Spinal cord (tissue), 10 donors: ENCODE measurements around the gene KIRREL1. TPM values are rescaled to one million over a fixed set of nuclear protein-coding genes. Genes with fewer than 3 reads are reported as not detected.

Source experiments
- DNase-seq, 6 donors: peaks; one replicate each; pipeline versions ENCODE4 v3.0.0 to v3.0.0-alpha.2; 2013 to 2015; ENCODE audit warnings: low spot score in 6 of 6, low read depth in 4 of 6
- H3K27ac ChIP-seq: one replicate; pipeline ENCODE4 v1.5.1; 2013; ENCODE audit warnings: low read depth, low read length, control low read depth
- H3K27me3 ChIP-seq: one replicate; pipeline ENCODE4 v1.6.1; 2013; ENCODE audit warnings: low read length; ENCODE audit not compliant: control insufficient read depth, insufficient read depth
- H3K36me3 ChIP-seq: one replicate; pipeline ENCODE4 v1.6.1; 2013; ENCODE audit warnings: low read length; ENCODE audit not compliant: control insufficient read depth, insufficient read depth
- H3K4me1 ChIP-seq: one replicate; pipeline ENCODE4 v1.6.1; 2013; ENCODE audit warnings: low read length; ENCODE audit not compliant: control insufficient read depth, insufficient read depth
- H3K4me3 ChIP-seq: one replicate; pipeline ENCODE4 v1.5.1; 2013; ENCODE audit warnings: low read depth, low read length, control low read depth
- H3K9me3 ChIP-seq: one replicate; pipeline ENCODE4 v1.6.1; 2013; ENCODE audit warnings: low read length; ENCODE audit not compliant: control insufficient read depth, insufficient read depth
- WGBS: methylation state at CpG from one replicate; pipeline ENCODE4 v1.1.5; 2013; ENCODE audit warnings: missing lambda C conversion rate; ENCODE audit not compliant: insufficient coverage; 5-methylcytosine and 5-hydroxymethylcytosine counted together
- polyA plus RNA-seq, 2 donors: library from polyadenylated mRNA; unstranded; fragments of 120-200 nt; gene quantifications; one replicate each; pipeline ENCODE4 v1.2.1, GENCODE V29; 2013; ENCODE audit not compliant: insufficient read length in 2 of 2
- total RNA-seq, 2 donors: library from RNA; depleted of rRNA in 1 of 2; stranded (reverse); fragments of 120-200 nt in 1 of 2; fragments of >200 nt in 1 of 2; gene quantifications; one replicate each; pipeline versions ENCODE4 v1.2.3 to v1.2.4, GENCODE V29; 2013 to 2014
- donor health status: healthy.

The KIRREL1 gene
- total and polyA plus RNA-seq, 4 donors: 21.6 to 40.2 (median 29.2) TPM

DNA sequence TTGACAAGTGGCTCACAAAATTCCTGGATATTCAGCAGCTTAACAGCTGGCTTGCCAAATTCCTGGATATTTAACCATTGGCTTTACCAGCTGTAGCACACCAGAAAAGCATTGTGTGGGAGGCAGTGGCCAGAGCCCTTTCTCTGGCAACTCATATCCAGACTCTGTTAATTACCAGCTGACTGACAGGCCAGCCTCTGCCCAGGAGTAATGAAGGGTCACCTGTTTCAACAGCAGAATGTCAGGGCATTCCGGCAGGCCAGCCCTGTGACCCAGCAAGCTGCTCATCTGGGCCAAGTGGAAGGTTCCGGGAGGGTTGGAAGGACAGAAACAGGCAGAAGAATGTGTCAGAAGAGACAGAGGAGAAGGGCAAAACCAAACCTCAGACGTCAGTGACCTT lies 35.2 kb upstream of the KIRREL1 start:
- H3K27ac ChIP-seq: no peak overlapping the region
- WGBS: 95% methylated on average over 2 of the region's 3 CpGs

DNA sequence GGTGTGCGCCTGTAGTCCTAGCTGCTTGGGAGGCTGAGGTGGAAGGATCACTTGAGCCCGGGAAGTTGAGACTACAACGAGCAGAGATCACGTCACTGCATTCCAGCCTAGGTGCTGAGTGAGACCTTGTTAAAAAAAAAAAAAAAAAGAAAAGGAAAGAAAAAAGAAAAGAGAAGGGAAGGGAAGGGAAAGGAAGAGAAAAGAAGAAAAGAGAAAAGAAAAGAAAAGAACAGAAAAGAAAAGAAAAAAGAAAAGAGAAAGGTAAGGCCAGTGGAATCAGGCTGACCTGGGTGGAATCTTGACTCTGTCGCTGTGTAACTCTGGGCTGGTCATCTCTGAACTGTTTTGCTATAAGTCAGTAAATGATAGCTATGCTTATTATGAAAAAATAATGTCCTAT lies 33.7 kb upstream of the KIRREL1 start:
- Histone ChIP-seq H3K27ac (no peak overlapping the region), H3K27me3 (no peaks in the 10 kb centered on the region), H3K4me3 (no peak overlapping the region), H3K9me3 (no peaks in the 10 kb centered on the region), H3K36me3 (no peaks in the 10 kb centered on the region), H3K4me1 (no peaks in the 10 kb centered on the region)
- WGBS: 98% methylated on average over 4 of the region's 5 CpGs
- no peak for DNase-seq

More for the DNA sequence above, 35.2 kb upstream of the KIRREL1 start:
- Histone ChIP-seq H3K36me3 (no peaks in the 10 kb centered on the region), H3K9me3 (no peaks in the 10 kb centered on the region), H3K27me3 (no peaks in the 10 kb centered on the region), H3K4me1 (no peaks in the 10 kb centered on the region), H3K4me3 (no peak overlapping the region)
- DNase-seq: no peak

DNA sequence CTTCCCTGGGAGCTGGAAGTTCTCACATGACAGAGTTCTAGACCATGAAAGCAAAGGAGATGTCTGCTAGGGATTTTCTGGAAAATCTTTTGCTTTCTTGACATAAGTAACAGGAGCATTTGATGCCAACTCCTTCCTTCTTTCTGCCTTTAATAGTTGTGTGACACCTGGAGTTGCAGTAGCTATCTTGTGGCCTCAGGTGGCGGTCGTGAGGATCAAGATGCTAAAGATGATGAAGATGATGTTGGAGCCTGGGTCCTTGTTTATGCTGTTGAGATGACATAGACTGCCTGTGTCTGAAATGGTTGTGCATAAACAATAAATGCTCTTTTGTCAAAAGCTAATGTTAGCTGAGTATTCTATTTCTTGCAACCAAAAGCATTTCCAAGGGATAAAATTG lies 32.7 kb upstream of the KIRREL1 start:
- Histone ChIP-seq H3K9me3 (no peaks in the 10 kb centered on the region), H3K4me1 (no peaks in the 10 kb centered on the region), H3K36me3 (no peaks in the 10 kb centered on the region), H3K27ac (no peak overlapping the region), H3K27me3 (no peaks in the 10 kb centered on the region), H3K4me3 (no peak overlapping the region)
- no peak for DNase-seq
- WGBS: no CpG with 5 or more reads among the region's 2 CpGs

DNA sequence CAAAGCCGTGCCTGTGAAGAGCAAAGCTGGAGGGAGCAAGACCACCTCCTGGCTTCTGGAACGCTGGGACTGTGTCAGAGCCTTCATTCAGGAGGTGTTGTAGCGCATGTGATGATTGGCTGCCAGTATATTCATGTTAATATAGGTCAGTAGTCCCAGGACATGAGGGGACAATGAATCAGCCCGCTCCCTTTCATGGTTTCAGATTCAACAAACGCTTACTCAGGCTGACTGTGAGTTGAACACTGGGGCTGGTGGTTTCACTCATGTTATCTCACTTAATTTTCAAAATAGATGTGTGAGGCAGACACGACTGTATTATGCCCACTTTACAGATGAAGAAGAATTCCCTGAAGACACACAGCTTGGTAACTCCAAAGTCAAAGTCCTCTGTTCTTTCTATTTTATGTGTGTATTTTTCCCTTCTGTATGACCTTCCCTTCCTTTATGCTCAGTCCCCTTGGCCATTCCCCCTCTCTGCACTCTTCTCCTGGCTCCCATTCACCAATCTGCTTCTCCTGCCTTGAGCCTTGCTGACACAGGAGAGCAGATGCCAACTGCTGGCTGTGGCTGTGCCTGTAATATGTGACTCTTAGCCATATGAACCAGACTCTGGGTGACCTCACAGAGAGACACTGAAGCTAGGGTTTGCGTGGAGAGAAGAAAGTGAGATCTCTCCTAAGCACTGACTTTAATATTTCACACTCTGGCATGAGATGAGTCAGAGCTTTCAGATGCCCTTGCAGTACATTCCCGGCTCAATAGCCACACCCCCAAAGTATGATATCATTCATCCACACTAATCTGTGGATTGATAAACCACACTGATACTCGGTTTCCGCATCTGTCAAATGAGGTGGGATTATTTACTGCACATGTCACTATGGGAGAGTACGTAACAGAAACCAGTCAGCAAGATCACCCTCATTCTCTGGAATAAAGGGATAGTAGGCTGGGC lies 31.4 kb upstream of the KIRREL1 start:
- Histone ChIP-seq H3K9me3 (no peaks in the 10 kb centered on the region), H3K4me1 (no peaks in the 10 kb centered on the region), H3K27ac (no peak overlapping the region), H3K4me3 (no peak overlapping the region), H3K36me3 (no peaks in the 10 kb centered on the region), H3K27me3 (no peaks in the 10 kb centered on the region)
- WGBS: 68% methylated on average over 5 of the region's 11 CpGs
- DNase-seq: no peak

DNA sequence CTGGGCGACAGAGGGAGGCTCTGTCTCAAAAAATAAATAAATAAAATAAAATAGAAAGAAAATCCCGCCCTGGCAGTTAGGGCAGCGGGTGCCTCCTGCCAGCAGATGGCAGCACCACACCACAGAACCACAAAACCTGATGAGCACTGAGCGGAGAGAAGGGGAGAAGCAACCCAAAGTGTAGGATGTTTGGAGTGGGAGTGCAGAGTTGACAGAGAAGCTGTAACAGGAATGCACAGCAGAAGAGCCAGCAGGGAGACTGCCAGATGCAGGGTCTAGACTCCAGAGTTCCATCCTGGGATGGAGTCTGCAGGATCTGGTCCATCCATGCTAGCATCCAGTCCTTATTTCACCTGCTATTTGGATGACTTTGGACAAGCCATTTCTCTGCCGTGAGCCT lies 29.7 kb upstream of the KIRREL1 start:
- H3K27me3 ChIP-seq: no peaks in the 10 kb centered on the region
- H3K27ac ChIP-seq: no peak overlapping the region
- H3K4me1 ChIP-seq: peaks cover 5% of the 10 kb centered on the region
- peak; percentile 68 to 96 (median 78) for DNase-seq
- no peak overlapping the region for H3K4me3 ChIP-seq
- WGBS: 22% methylated on average over 2 of the region's 5 CpGs
- no peaks in the 10 kb centered on the region for H3K36me3 ChIP-seq
- H3K9me3 ChIP-seq: no peaks in the 10 kb centered on the region

GRCh38 chr1:157965584-157965983 lies 27.9 kb upstream of the KIRREL1 start:
- DNase-seq: no peak
- Histone ChIP-seq H3K9me3 (no peaks in the 10 kb centered on the region), H3K27ac (no peak overlapping the region), H3K4me3 (no peak overlapping the region), H3K36me3 (no peaks in the 10 kb centered on the region), H3K27me3 (no peaks in the 10 kb centered on the region), H3K4me1 (peaks cover 7% of the 10 kb centered on the region)
- WGBS: 49% methylated on average over 8 of the region's 8 CpGs

- Histone ChIP-seq H3K9me3 (no peaks in the 10 kb centered on the region), H3K27ac (no peak overlapping the region), H3K27me3 (no peaks in the 10 kb centered on the region), H3K36me3 (no peaks in the 10 kb centered on the region), H3K4me1 (peaks cover 7% of the 10 kb centered on the region), H3K4me3 (no peak overlapping the region)
- peak in 1 of 6 donors; percentile 66 for DNase-seq
- WGBS: 79% methylated on average over 6 of the region's 9 CpGs
Measured at GRCh38 chr1:157966031-157966537, 27.4 kb upstream of the KIRREL1 start.

- H3K4me3 ChIP-seq: no peak overlapping the region
- peaks cover 7% of the 10 kb centered on the region for H3K4me1 ChIP-seq
- DNase-seq: no peak
- no peaks in the 10 kb centered on the region for H3K9me3 ChIP-seq
- H3K27ac ChIP-seq: no peak overlapping the region
- H3K27me3 ChIP-seq: no peaks in the 10 kb centered on the region
- H3K36me3 ChIP-seq: no peaks in the 10 kb centered on the region
Measured at GRCh38 chr1:157967205-157967604, 26.2 kb upstream of the KIRREL1 start.

- H3K4me3 ChIP-seq: no peak overlapping the region
- H3K4me1 ChIP-seq: peaks cover 7% of the 10 kb centered on the region
- DNase-seq: peak in 2 of 6 donors; percentile 15 to 65
- 32% methylated on average over 4 of the region's 7 CpGs for WGBS
- no peaks in the 10 kb centered on the region for H3K36me3 ChIP-seq
- H3K27ac ChIP-seq: no peak overlapping the region
- no peaks in the 10 kb centered on the region for H3K27me3 ChIP-seq
- H3K9me3 ChIP-seq: no peaks in the 10 kb centered on the region
Measured at GRCh38 chr1:157968508-157968907, 24.9 kb upstream of the KIRREL1 start.

- WGBS: 20% methylated on average over 1 of the region's 2 CpGs
- H3K27ac ChIP-seq: no peak overlapping the region
- DNase-seq: peak in 2 of 6 donors; percentile 40 to 75
Measured at GRCh38 chr1:157968946-157969345, 24.5 kb upstream of the KIRREL1 start.

More at GRCh38 chr1:157968946-157969345, 24.5 kb upstream of the KIRREL1 start:
- H3K27me3 ChIP-seq: no peaks in the 10 kb centered on the region
- H3K36me3 ChIP-seq: no peaks in the 10 kb centered on the region
- H3K4me3 ChIP-seq: no peak overlapping the region
- H3K9me3 ChIP-seq: no peaks in the 10 kb centered on the region
- peaks cover 7% of the 10 kb centered on the region for H3K4me1 ChIP-seq
